Activated CD4-positive, CD25-positive, alpha-beta regulatory T cell treated with anti-CD3 and anti-CD28 coated beads, Interleukin-2, amount 50 U/mL, for 16 hours (primary cell): ENCODE data around the gene GPR142.
A peak's percentile ranks its signal among the peaks of the same experiment; 100 is the strongest.

Experiments
- DNase-seq: peaks from one replicate; pipeline ENCODE4 v3.0.0-alpha.2; 2020; ENCODE audit warnings: low read depth, low spot score

The GPR142 gene

DNA sequence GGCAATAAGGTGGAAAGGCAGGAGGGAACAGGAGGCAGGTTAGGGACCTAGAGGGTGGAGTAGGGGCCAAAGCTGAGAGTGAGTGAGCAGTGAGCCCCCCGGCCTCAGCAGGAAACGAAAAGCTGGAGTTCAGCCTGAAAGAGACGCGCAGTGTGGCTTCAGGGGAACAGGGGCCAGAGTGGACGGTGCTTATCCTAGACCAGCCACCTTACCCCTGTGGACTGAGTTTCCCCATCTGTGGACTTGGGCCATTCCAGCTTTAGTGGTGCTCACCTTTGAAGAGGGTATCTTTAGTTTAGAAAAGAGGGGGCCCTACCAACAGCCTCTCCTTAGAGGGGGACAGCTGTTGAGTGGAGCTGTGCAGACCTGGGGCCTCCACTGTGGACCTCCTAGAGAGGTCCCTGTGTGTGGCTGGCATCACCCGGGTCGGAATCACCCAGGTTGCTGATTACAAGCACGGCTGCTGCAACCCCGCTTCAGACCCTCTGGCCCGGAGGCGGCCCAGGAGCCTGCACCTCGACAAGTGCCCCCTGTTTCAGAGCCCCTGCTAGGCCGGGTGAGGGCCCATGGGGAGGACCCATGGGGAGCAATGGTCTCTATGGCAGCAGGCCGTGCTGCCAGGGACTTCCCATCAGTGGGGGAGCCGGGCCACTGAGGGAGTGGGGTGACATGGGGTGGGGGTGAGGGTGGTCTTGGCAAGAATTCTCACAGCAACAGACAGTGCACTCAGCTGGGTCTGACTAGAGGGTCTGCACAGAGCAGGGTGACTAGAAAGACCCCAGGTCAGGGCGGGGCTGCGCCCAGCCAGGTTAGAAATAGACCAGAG is 2.6 kb downstream of the GPR142 start:
- no peak for DNase-seq

DNA sequence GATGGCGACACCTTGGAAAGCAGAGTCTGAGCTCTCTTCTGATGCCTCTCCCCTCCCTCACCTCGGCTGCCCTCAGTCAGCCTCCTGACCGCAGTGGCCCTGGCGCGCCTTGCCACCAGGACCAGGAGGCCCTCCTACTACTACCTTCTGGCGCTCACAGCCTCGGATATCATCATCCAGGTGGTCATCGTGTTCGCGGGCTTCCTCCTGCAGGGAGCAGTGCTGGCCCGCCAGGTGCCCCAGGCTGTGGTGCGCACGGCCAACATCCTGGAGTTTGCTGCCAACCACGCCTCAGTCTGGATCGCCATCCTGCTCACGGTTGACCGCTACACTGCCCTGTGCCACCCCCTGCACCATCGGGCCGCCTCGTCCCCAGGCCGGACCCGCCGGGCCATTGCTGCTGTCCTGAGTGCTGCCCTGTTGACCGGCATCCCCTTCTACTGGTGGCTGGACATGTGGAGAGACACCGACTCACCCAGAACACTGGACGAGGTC is 4.4 kb downstream of the GPR142 start:
- DNase-seq: no peak

DNA sequence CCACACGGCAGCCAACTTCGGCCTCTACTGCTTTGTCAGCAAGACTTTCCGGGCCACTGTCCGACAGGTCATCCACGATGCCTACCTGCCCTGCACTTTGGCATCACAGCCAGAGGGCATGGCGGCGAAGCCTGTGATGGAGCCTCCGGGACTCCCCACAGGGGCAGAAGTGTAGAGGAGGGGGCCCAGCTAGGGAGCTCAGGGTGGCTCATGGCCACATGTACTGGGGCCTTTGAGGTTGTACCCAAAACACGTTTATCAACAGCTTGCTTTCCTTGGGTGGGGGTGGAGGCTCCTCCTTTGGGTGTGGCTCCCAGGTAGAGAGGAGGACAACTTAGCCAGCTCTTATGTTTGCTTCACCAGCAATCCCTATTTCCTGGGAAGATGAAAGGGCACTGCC is 5.1 kb downstream of the GPR142 start:
- no peak for DNase-seq

DNA sequence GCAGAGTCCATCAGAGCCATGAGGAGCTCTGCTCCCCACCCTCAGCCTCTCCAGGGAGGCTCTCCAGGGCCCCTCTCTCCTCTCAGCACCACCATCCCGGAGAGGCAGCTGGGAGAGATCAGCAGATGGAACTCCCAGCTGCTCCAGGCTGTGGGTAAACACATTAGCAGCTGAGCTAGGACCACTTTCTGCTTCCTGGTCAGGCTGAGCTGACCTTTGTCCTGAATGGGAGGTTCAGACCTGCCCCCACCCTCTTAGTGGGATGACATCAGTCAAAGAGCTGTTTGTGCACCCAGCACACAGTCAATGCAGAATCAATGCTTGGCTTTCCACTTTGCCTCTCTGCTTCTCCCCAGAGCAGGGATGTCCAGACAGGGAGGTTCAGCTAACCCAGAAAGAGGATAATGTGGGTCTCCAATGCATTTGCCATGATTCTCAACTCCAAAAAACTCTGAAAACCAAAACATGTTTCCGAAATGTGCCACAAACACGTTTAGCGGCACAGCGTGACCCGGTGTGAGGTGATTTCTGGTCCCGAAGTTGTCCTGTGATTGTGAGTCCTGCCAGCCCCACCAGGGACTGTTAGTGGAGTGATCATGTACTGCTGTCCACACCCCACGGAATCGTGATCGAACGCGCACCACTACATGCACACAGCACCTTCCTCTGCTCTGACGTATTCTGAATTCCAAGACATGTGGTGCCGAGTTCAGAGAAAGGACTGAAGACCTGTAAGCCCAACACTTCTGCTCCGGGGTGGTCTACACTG is 6.7 kb downstream of the GPR142 start:
- DNase-seq: no peak

DNA sequence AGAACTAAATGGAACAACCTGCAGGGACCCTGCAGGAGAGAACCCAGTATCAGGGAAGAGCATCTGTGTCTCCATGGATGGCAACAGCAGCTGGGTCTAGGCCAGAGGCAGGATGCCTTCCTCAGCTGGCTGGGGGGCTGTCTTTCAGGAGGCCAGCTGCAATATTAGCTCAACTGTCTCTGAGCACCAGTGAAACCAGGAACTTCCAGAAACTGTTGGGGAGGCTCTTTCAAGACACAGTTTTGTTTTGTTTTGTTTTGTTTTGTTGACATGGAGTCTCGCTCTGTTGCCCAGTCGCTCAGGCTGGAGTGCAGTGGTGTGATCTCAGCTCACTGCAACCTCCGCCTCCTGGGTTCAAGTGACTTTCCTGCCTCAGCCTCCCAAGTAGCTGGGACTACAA is 7.6 kb downstream of the GPR142 start:
- no peak for DNase-seq

DNA sequence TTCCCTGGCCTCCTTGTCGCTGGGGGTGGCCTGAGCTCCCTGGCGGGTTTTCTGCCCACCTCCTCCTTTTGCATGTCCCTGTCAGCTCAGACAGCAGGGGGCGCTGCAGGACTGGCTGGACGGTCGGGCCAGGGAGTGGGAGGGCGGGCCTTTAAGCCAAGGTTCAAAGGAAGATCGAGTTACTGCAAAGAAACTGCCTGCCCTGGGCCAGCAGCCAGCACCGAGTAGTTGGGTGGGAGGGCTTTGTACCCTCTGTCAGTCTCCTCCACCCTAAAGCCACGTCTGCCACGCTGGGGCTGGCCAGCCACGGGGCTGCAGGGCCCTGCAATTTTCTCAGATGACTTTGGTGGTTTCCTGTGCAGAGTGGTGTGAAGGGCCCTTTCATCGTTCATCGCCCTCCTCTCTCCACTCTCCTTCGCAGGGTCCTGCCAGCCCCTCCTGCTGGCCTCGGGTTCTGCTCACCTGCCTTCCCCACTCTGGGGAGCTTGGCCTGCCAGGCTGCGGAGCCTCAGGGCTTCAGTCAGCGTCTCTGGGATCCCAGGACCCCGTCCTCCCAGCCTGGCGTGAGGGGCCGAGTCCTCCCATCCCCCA is 12.3 kb downstream of the GPR142 start:
- DNase-seq: peak; percentile 79

DNA sequence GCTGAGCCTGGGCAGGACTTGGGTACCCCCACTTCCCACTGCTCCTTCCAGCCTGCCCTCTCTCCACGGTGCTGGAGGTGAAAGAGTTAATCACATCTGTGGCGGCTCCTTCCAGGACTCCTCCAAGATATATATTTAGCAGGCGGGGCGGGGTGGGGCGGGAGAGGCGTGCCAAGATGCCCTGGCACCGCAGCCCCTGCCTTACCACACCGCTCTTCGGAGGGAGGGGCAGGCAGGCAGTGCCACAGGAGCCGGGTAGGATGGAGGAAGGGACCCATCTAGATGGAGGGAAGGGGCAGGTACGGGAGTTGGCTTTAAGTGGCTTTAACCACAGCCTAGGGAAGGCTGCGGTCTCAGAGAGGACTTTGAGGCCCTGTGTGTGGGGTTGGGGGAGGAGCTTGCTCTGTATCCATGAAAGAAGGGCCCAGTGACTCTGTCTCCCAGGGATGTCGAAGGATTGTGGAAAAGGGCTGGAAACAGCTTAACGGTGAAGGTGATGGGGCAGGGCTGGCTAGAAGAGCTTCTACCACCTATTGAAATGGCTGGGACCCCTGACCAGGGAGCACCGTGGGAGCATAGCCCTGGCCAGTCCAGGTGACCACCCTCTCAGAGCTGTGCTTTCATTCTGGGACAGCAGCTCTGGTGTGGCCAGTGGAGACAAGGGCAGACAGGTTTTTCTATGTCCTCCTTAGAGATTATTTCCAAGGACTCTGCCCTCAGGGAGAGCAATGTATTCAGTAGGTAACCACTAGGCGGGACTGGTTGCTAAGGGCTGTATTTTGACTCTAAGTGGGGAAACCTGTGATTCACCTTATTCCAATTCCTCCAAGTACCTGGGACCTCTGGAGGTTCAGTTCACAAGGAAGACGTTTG is 13.0 kb downstream of the GPR142 start:
- DNase-seq: no peak

DNA sequence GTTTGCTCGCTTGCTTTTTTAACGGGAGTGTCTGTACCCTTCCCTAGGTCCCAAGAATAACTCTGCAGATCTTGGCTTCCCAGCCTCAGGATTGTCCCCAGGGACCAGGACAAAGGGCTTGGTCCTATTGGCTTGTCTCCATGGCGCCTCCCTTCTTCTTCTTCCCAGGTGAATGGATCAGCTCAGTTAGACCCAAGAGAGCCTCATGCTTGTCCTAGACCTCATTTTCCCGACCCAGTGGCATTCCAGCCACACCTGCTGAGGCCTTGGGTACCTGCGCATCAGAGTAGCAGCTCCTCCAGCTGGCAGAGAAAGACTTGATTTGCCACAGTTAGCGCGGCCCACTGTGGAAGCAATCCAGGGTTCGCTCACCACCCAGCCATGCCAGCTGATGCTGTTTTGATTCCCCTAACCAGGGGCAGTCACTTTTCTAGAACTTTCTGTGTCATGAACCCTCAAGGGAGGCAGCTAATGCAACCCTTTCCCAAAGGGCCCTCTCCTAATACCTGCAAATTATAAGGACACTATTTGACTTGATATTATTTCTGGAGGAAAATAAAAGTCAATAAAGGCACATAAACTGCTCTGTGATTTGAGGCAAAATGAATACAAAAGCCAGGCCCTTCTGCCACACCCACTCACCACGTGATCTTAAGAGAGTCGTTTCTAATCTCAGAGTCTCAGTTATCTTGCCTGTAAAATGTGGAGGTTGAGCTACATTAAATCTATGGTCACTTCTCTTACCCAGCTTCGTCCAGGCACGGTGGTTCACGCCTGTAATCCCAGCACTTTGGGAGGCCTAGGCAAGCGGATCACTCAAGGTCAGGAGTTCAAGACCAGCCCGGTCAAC is 13.9 kb downstream of the GPR142 start:
- no peak for DNase-seq

DNA sequence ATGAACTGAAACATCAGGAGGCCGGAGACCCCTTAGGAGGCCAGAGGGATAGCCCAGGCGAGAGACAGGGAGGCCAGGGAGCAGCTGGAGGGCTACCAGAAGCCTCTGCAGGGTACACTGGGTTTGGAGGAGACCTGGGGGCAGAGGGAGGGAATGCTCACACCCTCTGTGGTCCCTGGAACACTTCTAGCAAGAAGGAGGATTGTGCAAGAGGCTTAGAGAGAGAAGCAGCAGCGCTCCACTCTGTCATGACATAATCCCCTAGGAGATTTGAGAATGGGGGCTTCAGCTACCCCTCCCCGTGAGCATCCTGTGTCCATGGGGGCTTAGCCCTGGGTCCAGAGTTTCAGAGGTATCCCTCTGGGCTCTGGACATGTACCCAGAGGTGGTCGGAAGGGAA is 15.8 kb downstream of the GPR142 start:
- no peak for DNase-seq

DNA sequence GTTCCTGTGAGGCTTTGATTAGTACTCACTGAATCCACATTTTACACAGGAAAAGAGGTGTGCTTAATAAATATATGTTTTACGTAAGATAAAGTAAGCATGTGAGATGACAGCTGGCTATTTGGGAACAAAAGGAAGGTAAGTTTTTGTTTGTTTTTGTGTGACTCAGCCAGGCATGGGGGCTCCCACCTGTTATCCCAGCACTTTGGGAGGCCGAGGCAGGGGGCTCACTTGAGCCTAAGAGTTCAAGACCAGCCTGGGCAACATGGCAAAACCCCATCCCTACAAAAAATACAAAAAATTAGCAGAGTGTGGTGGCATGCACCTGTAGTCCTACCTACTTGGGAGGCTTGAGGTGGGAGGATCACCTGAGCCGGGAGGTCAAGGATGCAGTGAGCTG is 17.9 kb downstream of the GPR142 start:
- no peak for DNase-seq

DNA sequence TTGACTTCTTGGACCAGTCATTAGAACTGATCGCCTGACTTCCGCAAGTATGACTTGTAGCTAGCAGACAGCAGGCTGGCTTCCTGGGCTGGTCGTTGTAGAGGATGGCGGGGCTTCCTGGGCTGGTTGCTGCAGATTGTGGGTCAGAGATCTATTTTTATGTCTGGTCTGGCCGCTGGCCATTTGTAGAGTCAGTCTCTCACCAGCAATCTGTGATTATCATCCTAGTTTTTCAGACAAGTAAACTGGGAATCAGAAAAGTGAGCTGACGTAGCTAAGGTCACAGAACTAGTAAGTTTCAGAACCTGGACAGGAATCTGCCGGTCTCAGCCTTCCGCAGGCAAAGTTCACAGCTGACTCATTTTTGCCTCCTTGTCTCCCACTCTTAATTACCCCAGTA is 19.1 kb downstream of the GPR142 start:
- DNase-seq: no peak

DNA sequence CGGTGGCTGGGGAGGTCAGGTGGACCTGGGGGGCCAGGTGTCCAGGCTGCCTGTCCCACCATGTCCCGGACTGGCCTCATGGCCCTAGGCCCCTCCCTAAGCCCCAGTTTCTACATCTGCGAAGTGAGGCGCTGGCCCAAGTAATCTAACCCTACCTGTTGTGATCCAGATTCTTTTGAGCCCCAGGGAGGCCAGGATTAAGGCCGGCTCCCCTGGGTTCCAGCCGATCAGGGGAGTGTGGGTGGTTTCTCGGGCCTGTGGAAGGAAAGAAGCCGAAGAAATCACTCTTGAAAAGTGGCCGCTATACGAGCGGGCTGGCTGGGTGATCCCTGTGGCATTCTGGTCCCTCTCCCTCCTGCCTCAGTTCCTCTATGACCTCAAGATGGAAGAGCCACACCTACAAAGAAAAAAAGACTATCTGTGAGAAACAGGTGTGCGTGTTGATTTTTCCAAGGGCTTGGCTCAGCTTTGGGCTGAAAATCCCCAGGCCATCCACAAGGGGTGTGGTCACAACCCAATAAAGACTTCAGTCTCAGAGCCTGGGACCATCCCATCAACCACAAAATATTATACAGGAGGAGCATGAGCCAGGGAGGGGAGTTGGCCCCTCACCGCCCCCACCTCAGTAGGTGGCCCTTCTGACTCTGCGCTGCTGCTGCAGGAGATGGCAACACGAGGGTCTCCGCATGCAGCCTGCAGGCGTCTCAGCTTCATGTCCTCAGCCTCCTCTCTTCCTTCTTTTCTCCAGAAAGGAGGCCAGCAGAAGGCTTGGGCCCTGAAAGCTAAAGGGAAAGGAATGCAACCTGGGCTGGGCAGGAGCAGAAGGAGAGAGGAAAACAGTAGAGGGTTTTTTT is 20.3 kb downstream of the GPR142 start:
- no peak for DNase-seq

DNA sequence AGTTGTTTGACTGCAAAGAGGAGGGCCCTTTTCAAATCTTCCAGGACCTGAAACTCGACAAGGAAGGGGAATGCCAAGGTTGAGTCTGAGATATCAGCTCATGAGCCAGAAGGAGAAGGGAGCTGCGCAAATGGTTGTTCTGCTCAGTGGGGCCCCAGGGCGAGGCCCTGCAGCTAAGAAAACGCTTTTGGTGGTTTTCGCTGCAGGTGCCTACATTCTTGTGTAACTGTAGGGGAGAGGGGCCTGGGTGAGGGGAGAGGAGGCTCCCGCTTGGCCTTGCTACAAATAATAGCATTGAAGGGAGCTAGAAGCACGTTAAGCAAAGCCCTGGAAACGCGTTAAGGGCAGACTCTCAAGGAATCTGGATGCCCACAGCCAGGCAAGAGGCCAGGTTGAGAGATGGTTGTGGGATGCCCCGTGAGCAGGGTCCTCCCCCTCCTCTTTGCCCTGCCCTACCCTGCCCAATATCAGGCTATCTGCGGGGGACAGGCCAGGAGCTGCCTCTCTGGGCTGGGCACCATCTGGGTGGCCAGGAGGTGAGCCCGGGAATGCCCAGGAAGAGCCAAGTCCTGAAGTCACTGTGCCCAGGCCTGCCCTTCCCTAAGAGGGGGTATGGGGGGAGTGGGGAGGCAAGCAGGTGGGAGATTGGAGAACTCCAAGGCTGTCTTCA is 21.9 kb downstream of the GPR142 start:
- no peak for DNase-seq

DNA sequence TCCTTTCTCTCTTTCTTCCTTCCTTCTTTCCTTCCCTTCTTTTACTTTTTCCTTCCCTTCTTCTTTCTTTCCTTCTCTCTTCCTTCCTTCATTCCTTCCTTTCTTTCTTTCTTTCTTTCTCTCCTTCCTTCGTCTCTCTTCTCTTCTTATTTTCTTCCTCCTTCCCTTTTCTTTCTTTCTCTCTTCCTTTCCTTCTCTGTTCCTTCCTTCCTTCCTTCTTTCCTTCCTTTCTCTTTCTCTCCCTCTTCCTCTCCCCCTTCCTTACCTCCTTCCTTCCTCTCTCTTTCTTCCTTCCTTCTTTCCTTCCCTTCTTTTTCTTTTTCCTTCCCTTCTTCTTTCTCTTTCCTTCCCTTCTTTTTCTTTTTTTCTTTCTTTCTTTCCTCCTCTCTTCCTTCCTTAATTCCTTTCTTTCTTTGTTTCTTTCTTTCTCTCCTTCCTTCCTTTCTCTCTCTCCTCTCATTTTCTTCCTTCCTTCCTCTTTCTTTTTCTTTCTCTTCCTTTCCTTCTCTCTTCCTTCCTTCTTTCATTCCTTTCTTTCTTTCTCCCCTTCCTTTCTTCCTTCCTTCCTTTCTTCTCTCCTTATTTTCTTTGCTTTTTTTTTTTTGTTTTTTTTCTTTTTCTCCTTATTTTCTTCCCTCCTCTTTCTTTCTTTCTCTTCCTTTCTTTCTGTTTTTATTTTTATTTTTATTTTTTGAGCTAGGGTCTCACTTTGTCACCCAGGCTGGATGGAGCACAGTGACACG is 22.8 kb downstream of the GPR142 start:
- DNase-seq: no peak

DNA sequence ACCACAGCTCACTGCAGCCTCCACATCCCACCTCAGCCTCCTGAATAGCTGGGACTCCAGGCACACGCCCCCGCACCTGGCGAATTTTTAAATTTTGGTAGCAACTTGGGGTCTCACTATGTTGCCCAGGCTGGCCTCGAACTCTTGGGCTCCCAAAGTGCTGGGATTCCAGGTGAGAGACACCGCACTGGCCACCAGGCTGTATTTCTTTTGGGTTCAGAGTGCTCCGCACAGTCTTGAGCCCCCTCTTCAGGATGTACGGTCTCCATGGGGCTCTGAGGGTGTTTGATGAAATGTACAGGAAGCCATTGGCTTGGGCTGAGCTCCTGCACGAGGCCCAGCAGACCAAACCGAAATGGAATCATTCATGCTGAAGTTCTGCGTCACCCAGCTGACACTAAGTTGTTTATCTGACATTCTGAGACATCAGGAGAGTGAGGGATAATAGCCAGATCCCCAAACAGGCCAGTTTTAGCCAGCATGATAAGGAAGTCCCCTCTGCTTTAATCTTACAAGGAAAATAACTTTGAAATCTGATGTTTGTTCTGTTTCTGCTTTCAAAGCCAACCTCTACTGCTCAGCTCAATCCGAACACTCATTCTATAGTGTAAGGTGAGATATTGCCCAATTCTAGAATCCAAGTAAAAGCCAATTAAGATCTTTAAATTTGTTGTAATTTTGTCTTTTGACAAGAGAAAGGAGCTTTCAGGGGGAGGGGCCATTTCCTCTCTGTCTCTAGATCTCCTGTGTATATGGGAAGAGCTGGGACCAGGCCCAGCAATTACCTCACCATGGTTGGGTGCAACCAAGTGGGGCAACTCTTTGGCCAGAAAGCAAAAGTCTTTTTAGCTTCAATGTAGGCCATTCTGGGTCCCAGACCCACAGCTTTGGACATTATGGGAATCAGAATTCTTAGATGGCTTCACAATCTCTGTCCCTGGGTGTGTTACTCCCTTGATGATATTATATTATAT is 23.7 kb downstream of the GPR142 start:
- DNase-seq: no peak

DNA sequence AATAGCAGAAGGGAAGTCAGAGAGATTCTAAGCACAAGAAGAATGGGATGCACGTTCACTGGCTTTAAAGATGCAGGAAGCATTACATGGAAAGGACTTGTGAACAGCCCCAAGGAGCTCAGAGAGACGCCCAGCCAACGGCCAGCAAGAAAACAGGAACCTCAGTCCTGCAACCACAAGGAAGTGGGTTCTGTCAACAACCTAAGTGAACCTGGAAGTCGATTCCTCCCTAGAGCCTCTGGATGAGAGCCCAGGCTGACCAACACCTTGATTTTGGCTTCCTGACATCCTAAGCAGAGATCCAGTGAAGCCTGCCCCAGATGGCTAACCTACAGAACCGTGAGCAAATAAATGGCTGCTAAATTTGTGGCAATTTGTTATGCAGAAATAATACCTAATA is 24.5 kb downstream of the GPR142 start:
- no peak for DNase-seq

DNA sequence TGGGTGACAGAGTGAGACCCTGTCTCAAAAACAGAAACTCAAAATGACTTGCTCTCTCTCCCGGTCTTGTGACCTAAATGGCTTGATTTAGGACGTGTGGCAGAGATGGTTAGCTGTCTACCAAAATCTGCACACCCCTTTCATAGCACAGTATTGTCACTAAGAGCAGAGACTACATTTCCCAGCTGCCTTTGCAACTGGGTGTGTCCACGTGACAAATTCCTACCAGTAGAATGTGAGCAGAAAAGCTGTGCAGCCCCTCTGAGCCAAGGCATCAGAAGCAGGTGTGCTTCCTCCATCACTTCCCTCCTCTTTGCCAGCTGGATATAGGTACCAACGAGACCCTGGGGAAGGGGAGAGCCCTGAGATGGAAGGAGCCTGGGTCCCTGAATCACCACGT is 25.5 kb downstream of the GPR142 start:
- no peak for DNase-seq
